SHP77 treated with DMSO at 0.1 percent for 48 hours (cell line): ENCODE results near the gene FBXL7.
"Not testable (repeated sequence)": the region's sequence is repeated elsewhere in the genome, so short reads cannot be mapped to it uniquely, and the experiment has no call there.

Source experiments
- DNase-seq: peaks from one replicate; lab custom pipeline; 2025; lab: John Stamatoyannopoulos, UW

The FBXL7 gene

DNA sequence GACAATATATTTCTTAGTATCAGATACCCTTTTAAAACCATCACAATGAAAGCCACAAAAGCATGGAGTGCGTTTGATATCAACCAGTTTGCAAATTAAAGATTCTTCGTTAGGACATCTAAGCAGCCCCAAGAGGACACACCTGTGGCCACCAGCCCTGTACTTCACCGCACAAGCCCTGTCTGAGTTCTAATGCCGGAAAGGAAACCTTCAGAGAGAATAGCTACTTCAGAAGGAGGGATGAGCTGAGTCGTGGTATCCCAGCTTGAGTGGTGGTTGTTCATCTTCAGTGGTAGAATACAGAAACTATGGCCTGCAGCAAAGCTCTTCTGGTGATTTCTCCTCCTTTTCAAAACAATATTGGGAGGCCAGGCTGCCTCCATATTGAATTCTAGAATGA lies 319.6 kb downstream of the FBXL7 start:
- no peak for DNase-seq

DNA sequence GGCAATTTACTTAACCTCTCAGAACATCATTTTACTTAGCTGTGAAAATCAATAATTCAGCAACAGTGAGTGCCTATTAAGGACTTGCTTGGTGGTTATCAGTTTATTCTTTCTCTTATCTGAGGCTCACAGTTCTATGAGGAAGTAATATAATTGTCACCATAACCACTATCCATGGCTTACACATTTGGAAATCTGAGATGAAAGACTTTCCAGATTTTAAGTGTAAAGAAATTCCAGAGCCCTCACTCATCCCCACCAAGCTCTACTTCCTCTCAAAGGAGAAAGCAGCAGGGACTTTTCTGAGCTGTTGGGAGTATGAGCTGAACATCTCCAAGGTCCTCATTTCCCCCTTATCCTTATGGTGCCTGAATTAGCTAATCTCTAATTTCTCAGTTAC lies 321.5 kb downstream of the FBXL7 start:
- DNase-seq = no peak

DNA sequence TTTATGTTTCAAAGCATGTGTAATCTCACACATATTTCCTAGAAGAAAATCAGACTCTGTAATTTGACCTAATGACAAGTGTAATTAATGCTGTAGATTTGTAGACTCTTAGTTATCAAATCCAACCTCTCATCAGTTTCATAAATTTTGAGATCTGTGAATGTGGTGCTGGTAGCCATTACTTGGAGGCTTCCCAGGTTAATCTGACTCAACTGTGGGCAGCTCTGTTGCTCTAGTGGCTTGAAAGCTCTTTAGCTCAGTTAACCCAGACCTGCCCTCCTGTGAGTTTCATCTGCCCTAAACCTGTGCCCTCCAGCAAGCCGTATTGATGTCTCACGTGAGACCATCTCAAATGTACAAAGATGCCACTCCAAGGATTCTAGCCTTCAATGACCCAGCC lies 323.4 kb downstream of the FBXL7 start:
- DNase-seq = no peak

DNA sequence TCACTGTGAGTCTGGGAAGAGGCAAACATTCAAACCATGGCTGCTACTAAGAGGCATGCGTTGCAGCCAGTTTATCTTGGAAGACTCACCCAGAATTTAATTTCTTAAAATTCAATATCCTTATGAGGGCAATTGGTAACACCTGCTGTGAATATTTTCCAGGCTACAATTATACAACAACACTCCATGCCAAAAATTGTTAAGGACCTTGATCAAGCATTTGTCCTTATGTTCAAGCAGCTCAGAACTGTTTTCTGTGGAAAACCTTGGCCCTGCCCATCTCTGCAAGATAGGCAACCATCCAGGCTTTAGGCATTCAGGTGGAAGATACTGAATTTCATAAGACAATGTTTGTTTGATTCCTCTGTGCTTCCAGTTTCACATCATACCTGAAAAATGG lies 327.8 kb downstream of the FBXL7 start:
- no peak for DNase-seq

DNA sequence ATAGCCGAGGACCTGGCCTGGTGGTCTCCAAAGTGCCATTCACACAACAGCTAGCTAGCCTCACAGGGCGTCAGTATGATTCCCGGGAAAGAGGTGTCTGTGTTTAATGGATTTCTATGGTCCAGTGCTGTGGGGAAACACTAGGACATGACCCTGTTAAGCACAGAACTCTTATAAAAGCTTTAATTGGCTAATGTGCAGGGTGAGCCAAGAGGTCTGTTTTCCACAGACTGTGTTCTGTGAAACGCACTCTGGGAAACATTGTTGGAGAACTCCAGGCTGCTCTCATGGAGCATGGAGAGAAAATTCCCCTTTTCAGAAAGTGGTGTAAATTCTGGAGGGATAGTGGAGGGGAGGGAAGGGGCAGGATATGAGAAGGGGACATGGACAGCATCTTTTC lies 331.4 kb downstream of the FBXL7 start:
- DNase-seq = no peak

DNA sequence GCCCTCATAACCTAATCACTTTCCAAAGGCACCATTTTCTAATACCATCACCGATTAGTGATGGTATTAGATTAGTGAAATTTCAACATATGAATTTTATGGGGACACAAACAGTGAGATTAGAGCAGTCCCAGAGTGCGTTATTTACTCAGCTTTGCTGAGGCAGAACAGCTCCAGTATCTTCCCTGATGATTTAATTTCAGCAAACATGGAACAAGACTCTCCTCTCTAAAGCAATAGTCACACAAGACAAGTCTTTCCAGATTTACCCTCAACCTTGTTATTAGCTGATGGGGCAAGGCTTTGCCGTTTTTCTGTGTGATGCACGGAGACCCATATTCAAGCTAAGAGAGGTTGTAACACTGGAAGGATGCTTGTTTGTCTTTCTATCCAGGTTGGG lies 333.4 kb downstream of the FBXL7 start:
- DNase-seq = no peak

DNA sequence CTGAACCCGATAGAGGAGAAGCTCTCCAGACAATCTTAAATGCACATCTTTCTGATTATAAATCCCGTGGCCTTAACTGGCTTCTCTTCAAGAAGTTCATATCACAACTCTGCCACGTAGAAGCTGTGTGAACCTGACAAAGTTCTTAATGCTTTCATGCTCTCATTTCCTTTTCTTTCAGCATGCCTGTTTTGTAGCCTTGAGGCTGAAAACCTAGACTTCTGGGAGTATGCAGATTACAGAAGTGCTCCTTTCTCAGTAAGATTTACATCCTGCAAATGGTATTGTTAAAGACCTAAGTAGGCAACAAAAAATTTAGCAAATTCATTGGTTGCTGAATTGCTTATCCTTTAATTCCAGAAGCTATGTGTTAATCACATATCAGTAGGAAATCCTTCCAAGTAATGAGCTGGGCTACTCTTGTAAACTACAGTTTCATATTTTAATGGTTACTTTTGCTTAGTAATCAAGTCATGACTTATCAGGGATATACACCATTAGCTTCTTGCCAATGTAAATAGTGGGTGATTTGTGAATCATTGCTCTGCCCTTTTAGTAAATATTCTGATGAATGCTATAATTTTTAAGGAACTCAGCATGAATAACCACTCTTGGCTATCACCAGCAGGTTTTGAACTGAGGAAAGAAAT lies 334.7 kb downstream of the FBXL7 start:
- no peak for DNase-seq

DNA sequence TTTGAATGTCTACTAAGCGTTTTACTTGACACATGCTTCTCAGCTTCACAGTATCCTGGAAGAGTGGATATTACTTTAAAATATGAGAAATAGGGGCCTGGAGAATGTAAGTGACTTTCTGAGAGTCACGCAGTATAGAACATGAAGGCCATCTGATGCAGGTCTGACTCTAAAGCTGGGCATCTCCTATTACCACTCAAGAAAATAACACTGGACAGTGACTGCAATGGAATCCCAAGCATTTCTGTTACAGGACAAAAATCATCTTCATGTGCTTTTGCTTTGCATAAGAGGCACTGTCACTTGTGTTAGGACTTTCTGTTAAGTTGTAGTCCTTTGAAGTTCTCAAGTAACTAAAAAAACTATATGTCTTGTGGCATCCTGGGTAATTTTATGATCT lies 335.5 kb downstream of the FBXL7 start:
- no peak for DNase-seq

DNA sequence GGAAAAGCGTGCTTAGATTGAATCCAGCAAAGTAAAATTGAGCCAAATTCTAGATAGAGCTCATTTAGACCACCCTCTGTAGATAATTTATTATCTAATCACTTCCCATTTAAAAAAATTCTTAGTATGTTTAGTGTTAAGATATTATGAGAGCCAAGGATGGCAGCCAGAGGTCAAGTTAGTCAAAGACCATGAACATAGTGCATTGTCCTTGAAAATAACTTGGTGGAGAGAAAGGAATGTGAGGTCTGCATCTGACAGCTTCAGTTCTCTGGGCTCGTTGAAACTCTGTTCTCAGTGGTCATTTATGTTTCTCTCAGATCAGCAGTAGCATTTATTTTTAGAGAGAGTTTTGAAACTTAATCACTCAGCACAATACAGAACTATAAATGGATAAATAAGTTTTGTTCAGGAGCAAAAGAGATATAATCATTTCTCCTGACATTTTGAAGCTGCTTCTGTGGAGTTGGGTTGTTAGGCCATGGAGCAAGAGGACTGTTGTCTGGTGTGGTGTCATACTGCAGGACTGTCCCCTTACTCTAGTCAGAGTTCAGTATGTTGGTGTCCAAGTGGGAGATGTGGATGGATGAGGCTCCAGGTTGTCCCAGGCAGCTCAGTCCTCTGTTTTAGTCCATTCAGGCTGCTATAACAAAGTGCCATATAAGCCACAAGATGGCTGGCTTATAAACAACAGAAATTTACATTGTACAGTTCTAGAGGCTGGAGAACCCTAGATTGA lies 337.7 kb downstream of the FBXL7 start:
- DNase-seq = no peak

DNA sequence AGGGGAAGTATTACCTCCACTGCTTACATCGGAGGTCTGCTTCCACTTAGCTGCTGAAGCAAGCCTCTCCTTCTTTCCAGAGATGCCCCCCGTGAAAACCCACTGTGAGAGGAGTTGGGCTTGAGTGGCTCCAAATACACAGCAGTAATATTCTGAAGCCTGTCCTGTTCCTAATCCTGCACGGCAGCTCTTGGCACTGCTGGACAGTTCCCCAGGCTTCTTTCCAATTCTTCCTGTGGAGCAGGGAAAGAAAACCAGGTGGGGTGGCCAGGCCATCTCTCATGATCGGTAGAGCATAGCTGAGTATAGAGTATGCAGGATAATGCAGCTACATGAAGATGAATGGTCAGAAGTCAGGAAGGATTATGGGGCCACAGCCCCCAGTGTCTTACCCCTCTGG lies 344.3 kb downstream of the FBXL7 start:
- no peak for DNase-seq

DNA sequence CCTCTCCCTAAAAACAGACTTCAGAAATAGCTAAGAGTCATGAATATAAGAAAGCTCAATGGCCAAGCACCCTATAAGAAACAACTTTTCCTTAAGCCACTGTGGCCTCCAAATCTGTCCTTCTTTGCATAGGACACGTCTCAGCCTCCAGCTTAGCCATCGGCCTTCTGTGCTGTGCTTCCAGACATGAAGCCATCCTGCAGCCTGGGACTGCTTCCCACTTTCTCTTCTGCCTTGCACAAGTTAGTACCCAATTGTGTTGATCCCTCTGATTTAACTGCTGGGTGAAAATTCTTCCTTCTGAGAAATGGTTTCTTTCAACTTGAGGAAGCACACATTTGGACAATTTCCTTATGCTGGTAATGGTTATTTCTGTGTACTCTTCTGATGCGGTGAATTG lies 344.9 kb downstream of the FBXL7 start:
- DNase-seq = no peak

DNA sequence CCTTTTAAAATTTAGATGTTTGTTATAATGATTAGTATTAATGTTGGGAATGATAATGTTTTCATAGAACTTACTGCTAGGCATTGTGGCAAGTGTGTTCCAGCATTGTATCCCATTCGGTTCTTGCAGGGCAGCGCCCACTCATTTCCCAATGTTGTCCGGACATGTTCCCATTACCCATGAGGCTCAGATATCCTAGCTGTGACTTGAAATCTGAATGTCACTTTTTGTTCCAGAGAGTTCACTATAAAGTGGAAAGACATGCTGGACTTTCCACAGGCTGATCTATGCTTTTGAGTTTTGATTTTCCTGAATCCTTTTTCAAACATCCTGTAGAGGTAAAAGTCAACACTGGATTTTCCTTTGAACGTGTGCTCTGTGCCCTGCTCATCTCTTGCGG lies 350.6 kb downstream of the FBXL7 start:
- DNase-seq = no peak

DNA sequence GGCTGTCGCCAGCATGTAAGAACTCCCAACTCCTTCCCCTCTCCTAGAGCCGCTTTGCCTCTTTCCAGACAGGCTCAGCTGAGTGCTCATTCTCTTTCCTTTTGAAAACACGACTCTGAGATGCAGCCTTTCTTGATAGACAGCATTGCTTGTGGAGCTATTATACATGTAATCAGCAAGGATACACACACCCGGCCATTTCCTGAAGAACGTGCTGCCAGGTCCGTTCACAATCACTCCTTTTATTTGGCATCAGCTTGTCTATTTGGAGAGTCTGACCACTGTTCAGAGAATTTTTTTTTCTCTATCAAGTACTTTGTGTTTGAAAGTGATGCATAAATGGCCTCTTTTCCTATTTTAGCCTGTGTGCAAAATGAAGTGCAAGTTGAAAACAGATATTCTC lies 351.0 kb downstream of the FBXL7 start:
- no peak for DNase-seq

DNA sequence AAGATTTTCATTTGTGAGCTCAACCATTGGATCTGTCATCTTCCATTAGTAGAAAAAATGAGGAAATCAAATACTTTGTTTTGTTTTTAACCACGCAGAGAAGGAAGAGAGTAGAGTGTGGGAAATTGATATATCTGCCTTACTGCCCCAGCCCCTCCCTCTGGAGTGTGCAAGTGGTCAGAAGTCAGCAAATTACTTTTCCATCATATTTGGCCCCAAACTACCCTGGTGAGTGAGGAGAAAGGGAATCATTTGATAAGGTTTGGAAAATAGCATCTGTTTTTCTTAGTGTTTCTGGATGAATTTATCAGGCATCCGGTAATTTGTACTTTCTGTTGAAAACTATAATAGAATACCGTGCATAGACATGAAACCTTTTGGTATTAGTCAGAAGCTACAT lies 352.2 kb downstream of the FBXL7 start:
- DNase-seq = no peak

DNA sequence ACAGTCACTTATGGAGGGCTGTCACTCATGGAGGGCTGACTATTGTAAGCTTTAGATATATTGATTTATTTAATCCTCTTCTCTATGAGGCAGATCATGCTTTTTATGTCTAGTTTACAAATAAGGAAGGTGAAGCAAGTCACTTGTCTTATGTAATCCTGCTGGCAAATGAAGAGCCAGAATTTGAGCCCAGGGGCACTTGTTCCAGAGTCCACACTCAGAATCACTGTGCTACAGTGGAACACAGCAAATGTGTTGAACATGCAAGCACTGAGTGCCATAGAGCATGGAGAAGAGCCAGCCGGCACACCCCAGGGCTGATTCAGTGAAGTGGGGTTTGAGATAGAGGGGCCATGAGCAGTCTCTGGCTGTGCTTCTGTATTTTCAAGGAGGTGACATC lies 353.0 kb downstream of the FBXL7 start:
- DNase-seq = no peak

DNA sequence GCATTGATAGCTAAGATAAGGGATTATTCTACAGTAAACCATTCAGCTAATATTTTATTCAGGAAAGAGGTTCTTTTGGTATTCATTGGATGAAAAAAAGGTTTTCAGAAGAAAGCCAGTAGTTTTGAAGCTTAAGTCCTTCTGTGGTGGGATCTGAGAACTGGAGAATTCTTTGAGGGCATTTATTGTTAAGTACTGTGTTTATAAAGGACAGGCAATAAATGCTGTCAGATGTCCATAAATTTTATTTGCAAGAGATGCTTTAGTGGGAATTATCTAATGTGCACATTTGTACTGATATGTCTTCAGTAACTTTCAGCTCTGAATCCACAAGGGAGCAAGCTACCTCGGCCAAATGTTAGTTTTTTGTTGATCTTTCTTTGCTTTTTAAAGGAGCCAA lies 358.3 kb downstream of the FBXL7 start:
- DNase-seq = no peak

DNA sequence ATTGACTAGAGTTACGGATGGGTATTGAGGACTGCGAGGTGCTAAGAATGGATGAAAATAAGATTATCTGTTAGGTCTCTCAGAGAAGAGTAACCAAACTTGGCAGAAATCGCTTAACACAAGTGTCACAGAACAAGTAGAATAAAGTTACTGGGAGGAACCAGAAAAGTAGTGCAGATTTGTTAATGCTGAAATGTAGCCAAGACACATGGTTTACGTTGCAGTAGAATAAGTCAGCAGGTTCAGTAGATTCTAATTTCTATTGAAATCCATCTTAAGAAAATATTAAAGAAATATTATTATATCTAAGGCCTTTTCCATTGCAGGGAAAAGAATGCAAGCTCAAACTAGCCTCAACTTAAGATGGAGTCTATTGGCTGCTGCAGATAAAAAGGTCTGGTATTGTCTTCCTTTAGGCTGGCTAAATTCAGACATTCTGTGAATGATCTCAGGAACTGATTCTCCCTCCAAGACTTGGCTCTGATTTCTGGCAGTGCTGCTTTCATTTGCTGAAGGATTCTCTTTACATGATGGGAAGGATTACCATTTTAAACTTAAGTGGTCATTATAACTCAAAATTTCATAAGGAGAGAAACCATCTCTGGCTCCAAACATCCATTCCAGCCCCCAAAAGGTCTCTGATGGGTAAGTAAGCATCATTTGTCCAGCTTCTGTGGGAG lies 364.7 kb downstream of the FBXL7 start:
- no peak for DNase-seq

DNA sequence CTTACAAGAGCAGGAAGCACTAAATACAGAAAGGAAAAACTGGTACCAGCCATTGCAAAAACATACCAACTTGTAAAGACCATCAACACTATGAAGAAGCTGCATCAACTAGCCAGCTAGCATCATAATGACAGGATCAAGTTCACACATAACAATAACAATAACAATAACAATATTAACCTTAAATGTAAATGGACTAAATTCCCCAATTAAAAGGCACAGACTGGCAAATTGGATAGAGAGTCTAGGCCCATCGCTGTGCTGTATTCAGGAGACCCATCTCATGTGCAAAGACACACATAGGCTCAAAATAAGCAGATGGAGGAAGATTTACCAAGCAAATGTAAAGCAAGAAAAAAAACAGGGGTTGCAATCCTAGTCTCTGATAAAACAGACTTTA lies 372.3 kb downstream of the FBXL7 start:
- DNase-seq = not testable (repeated sequence)

DNA sequence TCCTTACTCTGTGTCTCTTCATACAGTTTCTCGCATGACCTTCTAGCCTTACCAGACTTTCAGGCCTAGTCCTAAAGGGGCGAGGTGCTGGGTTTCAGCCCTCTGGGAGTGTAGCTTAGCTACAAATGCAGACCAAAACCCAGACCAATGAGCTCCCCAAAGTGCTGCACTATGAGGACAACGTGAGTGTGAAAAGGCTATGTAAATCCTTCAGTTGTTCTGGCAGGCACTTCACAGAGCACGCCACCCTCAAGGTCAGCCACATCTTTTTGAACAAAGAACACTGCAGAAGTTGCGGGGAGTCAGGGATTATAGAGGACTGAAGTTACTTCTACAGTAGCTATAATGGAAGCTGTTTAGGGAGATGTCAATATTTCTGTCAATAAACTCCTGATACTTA lies 377.9 kb downstream of the FBXL7 start:
- DNase-seq = no peak

DNA sequence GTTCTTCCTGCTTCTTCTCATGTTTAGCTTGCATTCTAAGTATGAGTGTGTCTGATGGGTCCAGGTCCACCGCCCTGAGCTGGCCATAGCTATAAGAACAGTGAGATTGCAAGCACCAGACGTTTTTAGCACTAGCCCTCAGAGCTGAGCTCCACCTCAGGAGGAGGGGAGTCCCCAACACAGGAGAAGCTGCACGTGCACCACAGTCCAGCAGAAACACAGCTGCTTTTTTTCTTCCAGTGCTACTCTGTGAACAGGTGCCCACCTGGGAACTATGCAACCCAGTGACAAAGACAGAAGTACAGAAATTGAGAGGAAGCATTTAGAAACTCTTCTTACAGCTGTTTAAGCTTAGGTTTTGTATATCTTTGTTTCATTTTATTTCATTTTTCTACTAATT lies 380.2 kb downstream of the FBXL7 start:
- DNase-seq = no peak

DNA sequence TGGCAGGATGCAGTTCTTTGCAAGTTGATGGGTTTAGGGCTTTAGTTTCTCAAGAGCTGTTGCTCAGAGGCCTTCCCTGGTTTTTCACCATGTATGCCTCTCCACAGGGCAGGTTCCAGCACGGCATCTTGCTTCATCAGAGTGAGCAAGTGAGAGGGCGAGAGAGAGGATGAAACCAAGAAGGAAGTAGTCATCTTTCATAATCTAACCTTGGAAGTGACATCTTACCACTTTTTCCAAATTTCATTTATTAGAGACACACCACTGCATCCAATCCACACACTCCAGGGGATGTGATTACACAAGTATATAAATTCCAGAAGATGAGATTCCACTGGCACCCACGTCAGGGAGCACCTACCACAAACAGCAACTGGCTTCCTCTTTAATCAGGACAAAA lies 385.2 kb downstream of the FBXL7 start:
- no peak for DNase-seq

DNA sequence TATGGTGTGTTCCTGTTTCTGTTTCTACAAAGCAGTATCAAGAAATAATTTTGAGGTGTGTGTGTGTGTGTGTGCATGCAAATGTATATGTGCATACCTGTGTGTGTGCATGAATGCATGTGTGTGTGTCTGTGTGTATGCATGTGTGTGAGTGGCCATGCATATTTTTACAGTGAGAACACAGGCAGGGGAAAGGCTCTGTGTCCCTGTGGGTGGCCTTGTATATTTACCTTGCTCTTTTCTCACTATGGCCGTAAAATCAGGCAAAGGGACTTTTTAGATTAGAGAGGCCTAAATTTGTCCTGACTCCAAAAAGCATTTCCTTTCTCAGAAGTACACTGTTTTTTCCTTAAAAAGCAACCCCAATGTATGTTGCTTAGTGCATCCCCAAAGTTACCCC lies 386.2 kb downstream of the FBXL7 start:
- no peak for DNase-seq

DNA sequence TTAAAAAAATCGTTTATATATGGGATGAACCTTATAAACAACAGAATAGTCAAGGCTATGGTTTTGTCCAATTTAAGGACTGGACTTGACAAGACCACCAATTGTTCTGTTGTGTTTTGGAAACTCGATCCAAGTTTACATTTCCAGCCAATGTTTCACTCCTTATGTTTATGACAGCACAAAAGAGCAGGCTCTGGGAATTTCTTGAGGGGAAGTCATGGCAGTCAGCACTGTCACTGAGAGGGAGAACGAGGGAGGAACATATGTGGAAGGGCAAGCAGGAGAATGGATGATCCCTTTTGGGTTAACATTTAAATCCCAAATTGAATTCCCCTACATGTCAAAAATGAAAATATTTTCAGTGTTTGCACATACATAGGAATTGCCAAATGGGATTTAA lies 387.1 kb downstream of the FBXL7 start:
- DNase-seq = no peak

DNA sequence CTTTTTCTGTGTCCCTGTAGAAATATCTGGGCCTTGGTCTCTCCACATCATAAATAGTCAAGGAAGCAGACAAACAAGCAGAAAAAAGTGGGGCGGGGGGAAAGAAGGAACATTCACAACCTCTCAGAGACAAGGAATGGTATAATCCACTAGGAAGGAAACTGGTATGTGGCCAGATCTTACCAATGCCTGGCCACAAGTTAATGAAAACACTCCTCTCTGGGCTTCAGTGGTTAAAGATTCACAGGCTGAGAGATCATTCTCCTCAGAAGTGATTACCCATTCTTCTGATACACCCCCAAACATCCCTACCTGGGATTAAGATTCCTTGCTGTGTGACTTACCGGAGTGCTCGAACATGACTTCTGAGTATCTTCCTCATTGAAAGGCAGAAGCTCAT lies 389.0 kb downstream of the FBXL7 start:
- DNase-seq = no peak
